ENCODE results near the gene GJB2. TPM values are rescaled to one million over a fixed set of nuclear protein-coding genes. Genes with fewer than 3 reads are reported as not detected.

GJB2 gene
- total and polyA plus RNA-seq, 2 of the 8 experiments (the other 6 are each of a cell fraction or from before 2014, with no cell fraction given): 0.20 to 0.21 TPM

- no peak for DNase-seq (ENCODE audit: low read depth in 1 of 2, low spot score in 2 of 2)
- no peak for FAIRE-seq
- WGBS, 2 experiments (ENCODE audit: extremely low coverage in 1 of 2, insufficient coverage in 1 of 2, insufficient read length in 1 of 2, insufficient replicate concordance in 2 of 2, low coverage in 1 of 2, low lambda C conversion rate in 2 of 2, missing lambda C conversion rate in 1 of 2): 81% methylated on average over 4 of the region's 4 CpGs; no CpG with 5 or more reads in 1 of the 2 experiments
Observed at GRCh38 chr13:20140487-20140886, 52.3 kb downstream of the GJB2 start.

More at GRCh38 chr13:20140487-20140886, 52.3 kb downstream of the GJB2 start:
- H3K4ac ChIP-seq (replicated peaks; ENCODE audit: insufficient read length, low read depth, low read length): no peak overlapping the region
- no peaks in the 10 kb centered on the region; a peak in 1 of 7 replicates for H3K4me1 ChIP-seq (replicated peaks in 1 of 4; ENCODE audit: control insufficient read depth in 3 of 4, insufficient read depth in 4 of 4, low read length in 3 of 4)
- no peak overlapping the region for H3K56ac ChIP-seq (replicated peaks; ENCODE audit: insufficient read length, low read depth, low read length)
- no peak overlapping the region for H2AK5ac ChIP-seq (ENCODE audit: low read depth, low read length)
- no peak overlapping the region for H2BK120ac ChIP-seq (replicated peaks; ENCODE audit: low read depth, low read length)
- no peak overlapping the region for H2AFZ ChIP-seq (ENCODE audit: low read length)
- H3K4me3 ChIP-seq (ENCODE audit: extremely low read depth in 1 of 4, insufficient read depth in 2 of 4, low read depth in 3 of 4, low read length in 4 of 4): no peak overlapping the region
- no peak overlapping the region for H3K4me2 ChIP-seq (ENCODE audit: insufficient read depth in 1 of 2, low read depth in 2 of 2, low read length in 2 of 2)
- H2BK20ac ChIP-seq (ENCODE audit: low read length): no peak overlapping the region
- H2BK15ac ChIP-seq (ENCODE audit: low read length): no peak overlapping the region
- H3K18ac ChIP-seq (ENCODE audit: extremely low read depth, low read length): no peak overlapping the region
- no peak overlapping the region for H4K5ac ChIP-seq (ENCODE audit: insufficient read length, low read depth, low read length)
- H4K20me1 ChIP-seq (replicated peaks in 1 of 2; ENCODE audit: control insufficient read depth in 1 of 2, insufficient read depth in 2 of 2, low read length in 2 of 2): no peaks in the 10 kb centered on the region
- H3K9ac ChIP-seq (replicated peaks in 1 of 4; ENCODE audit: extremely low read depth in 1 of 4, low read depth in 3 of 4, low read length in 3 of 4): no peak overlapping the region; a peak in 1 of 7 replicates
- ChIA-PET POLR2A (ENCODE audit: partially characterized antibody) (no interaction called here), CTCF (ENCODE audit: partially characterized antibody) (interaction anchor here (3.1 kb wide), 1 partner anchor 12 kb away, joined by 12 read pairs; no protein-coding TSS in a partner anchor)
- H3K23ac ChIP-seq (ENCODE audit: insufficient read length): no peak overlapping the region
- H3K23me2 ChIP-seq (ENCODE audit: low read depth, low read length): no peaks in the 10 kb centered on the region
- no peaks in the 10 kb centered on the region for H3K9me3 ChIP-seq (ENCODE audit: insufficient read depth in 2 of 2, low read depth in 1 of 2, low read length in 1 of 2)
- no peaks in the 10 kb centered on the region for H3K79me1 ChIP-seq (ENCODE audit: low read depth, low read length)
- H3K79me2 ChIP-seq (ENCODE audit: control insufficient read depth in 1 of 2, insufficient read depth in 2 of 2, low read length in 2 of 2): no peaks in the 10 kb centered on the region
- no peak overlapping the region for H4K91ac ChIP-seq (replicated peaks; ENCODE audit: insufficient read length, low read length)
- H3K27me3 ChIP-seq (replicated peaks in 1 of 4; ENCODE audit: control insufficient read depth in 3 of 4, extremely low read depth in 1 of 4, insufficient read depth in 3 of 4, low read length in 3 of 4): peaks cover 0 to 7% (median 2%) of the 10 kb centered on the region in 4 experiments; a peak in 5 of 7 replicates
- no peak overlapping the region for H2BK5ac ChIP-seq (ENCODE audit: low read depth, low read length)
- TF ChIP-seq SIX5 (IDR thresholded peaks at IDR 0.05; ENCODE audit: low read depth, low read length) (no peak), CEBPB (IDR thresholded peaks at IDR 0.05; ENCODE audit: low read depth, low read length) (no peak), ASH2L (IDR thresholded peaks at IDR 0.05; ENCODE audit: low read length) (no peak), CHD2 (IDR thresholded peaks at IDR 0.05; ENCODE audit: low read length) (no peak), KDM4A (IDR thresholded peaks at IDR 0.05; ENCODE audit: low read depth, low read length, severe bottlenecking) (no peak), TAF7 (optimal IDR thresholded peaks at IDR 0.05; ENCODE audit: borderline replicate concordance, low read depth, low read length) (no peak), CTCF (IDR thresholded peaks at IDR 0.05; ENCODE audit: control extremely low read depth in 1 of 3, insufficient read depth in 1 of 3, low read depth in 1 of 3, low read length in 3 of 3) (no peak), FOSL1 (IDR thresholded peaks at IDR 0.05; ENCODE audit: insufficient read depth, low read depth, low read length) (no peak)
- H3K36me3 ChIP-seq (ENCODE audit: control insufficient read depth in 2 of 4, insufficient read depth in 4 of 4, low read length in 3 of 4): no peaks in the 10 kb centered on the region
- H3K27ac ChIP-seq (ENCODE audit: low read depth, low read length): no peak overlapping the region
- no peak overlapping the region for H4K8ac ChIP-seq (ENCODE audit: extremely low read depth, insufficient read depth, low read length)
- no peak overlapping the region for H3K14ac ChIP-seq (ENCODE audit: insufficient read length)
- no peak overlapping the region for H2BK12ac ChIP-seq (ENCODE audit: low read depth, low read length)
